Right cardiac atrium (tissue), 5 donors: ENCODE results near the gene COMMD9. TPM values are rescaled to one million over a fixed set of nuclear protein-coding genes. Genes with fewer than 3 reads are reported as not detected.

ENCODE experiments used
- ATAC-seq, 2 donors: fragments of 200-7000 bp; cut with Tn5 transposase; one replicate each; pipeline versions ENCODE4 v1.8.0 to v1.9.1; 2020; ENCODE audit warnings: moderate library complexity in 2 of 2, mild to moderate bottlenecking in 1 of 2
- DNase-seq, 3 donors: peaks; one replicate each; pipeline ENCODE4 v3.0.0-alpha.2; 2020
- H3K27ac ChIP-seq: one replicate; pipeline ENCODE4 v1.5.1; 2013; ENCODE audit warnings: mild to moderate bottlenecking, low read length, control low read depth, moderate library complexity
- H3K27me3 ChIP-seq: one replicate; pipeline ENCODE4 v1.6.1; 2013; ENCODE audit not compliant: control insufficient read depth, insufficient read depth
- H3K4me1 ChIP-seq: one replicate; pipeline ENCODE4 v1.6.1; 2013; ENCODE audit warnings: low read length; ENCODE audit not compliant: control insufficient read depth, insufficient read depth
- H3K4me3 ChIP-seq: one replicate; pipeline ENCODE4 v1.5.1; 2013; ENCODE audit warnings: low read length, control low read depth
- H3K9me3 ChIP-seq: one replicate; pipeline ENCODE4 v1.6.1; 2013; ENCODE audit warnings: low read length; ENCODE audit not compliant: control insufficient read depth
- whole genome bisulfite sequencing: extraction: QIAGEN DNeasy Blood & Tissue Kit; methylation state at CpG from one replicate; pipeline ENCODE4 v1.1.7; 2013; 5-methylcytosine and 5-hydroxymethylcytosine counted together
- intact Hi-C, 4 donors: fragments of 100-400 bp; cut with DNase I; formaldehyde crosslinking; loops; one replicate each; pipeline versions ENCODE4 v1.11.0 to v1.14.0; 2022 to 2023
- polyA plus RNA-seq: library from polyadenylated mRNA; stranded (reverse); fragments of 200-250 nt; gene quantifications from one replicate; pipeline ENCODE4 v1.2.3, GENCODE V29; 2013
- total RNA-seq, 4 donors: library from RNA; stranded (reverse); fragmentation: NEBNext Ultra II Directional; extraction: Animal tissue kit (Norgen Biotek cat#: 25700); gene quantifications; one replicate each; pipeline ENCODE4 v1.2.1, GENCODE V29; 2021
- donor health status: healthy with polysubstance abuse.
- donor health status: DM: no; HTN: yes; CAD: no.
- donor health status: DM: no; HTN: no; CAD: no.
- donor health status: DM: no; HTN: yes; CAD: no; lungs with severe emphysema.
- donor health status: DM: yes; HTN: yes; CAD: no.

Gene COMMD9
- total and polyA plus RNA-seq, 5 donors: 35.2 to 51.8 (median 36.9) TPM

DNA sequence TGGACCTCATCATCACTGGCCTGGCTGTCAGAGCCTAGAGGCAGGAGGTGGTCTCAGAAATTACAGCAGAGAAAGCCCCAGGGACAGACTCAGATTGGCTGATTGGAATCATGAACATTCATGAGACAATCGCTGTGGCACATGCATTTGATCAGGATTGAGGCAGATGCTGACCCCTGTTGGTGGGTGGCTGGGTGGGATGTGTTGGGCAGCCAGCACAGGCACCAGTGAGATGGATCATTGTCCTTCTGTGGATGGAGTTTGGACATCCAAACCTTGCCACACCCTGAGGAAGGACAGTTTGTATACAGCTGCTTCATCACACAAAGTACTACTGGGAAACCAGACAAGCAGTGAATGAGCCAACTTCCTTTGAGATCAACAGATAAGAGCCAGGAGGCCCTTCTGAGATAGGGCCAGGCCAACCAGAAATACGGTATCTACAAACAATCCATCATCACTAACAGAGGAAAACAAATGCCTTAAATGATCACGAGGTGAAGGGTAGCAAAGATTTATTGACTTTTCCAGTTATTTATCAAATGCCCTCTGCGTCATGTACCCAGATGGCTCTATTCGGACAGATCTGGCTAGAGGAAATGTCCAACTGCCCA, 17.3 kb downstream of the COMMD9 start:
- no peak overlapping the region for H3K4me3 ChIP-seq
- intact Hi-C loops: no loop called here
- 80% methylated on average over 5 of the region's 5 CpGs for WGBS
- H3K9me3 ChIP-seq: no peaks in the 10 kb centered on the region
- H3K27ac ChIP-seq: no peak overlapping the region
- H3K27me3 ChIP-seq: no peaks in the 10 kb centered on the region
- no peak for DNase-seq
- H3K4me1 ChIP-seq: no peaks in the 10 kb centered on the region
- no peak for ATAC-seq

DNA sequence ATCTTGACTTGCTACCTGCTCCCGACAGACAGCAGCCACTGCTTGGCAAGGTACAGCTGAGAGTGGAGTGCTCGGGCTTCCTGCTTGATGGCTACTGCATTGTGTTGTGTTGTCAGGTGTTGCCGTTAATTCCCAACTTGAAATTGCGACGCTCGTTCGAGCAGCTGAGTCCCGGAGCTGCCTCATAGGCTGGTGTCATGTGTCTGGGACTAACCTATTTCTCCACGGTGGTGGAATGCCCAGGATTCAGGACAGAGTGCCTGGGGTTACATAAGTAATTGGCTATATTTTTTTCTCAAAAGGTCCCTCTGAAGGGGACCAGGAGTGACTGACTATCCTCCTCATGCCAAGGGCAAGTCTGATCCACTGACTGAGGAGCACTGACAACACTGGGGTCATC, 18.5 kb downstream of the COMMD9 start:
- intact Hi-C loops: no loop called here
- no peak for DNase-seq
- Histone ChIP-seq H3K4me1 (no peaks in the 10 kb centered on the region), H3K27ac (no peak overlapping the region), H3K27me3 (no peaks in the 10 kb centered on the region), H3K9me3 (no peaks in the 10 kb centered on the region), H3K4me3 (no peak overlapping the region)
- no peak for ATAC-seq
- WGBS: 91% methylated on average over 9 of the region's 9 CpGs

DNA sequence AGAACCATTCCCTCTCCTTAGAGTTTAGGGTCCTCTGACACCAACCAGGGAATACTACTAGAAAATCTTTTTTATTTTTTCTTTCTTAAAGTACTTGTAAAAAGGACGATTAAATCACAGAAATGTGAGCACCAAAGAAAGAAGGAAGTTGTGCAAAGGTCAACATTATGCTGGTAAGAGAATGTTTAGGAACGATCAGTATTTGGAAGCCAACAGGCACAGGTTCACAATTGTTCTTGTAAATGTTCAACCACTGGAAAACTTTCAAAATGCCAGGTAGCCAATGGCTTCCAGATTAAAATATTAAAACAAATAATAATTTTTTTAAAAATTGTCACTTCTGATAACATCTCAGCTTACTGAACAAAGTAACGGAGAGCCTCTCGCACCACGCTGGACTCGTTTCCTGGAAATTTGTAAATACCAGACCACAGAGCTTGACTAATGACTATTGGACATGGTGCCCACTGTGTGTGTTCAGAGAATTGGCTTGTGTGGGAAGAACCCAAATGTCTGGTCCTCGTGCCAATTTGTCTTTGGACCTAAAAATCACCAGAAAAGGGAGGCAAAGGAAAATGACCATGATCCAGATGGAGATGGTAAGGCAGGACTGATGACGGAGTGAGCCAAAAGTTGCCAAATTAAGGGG, 20.8 kb downstream of the COMMD9 start:
- no peaks in the 10 kb centered on the region for H3K9me3 ChIP-seq

DNA sequence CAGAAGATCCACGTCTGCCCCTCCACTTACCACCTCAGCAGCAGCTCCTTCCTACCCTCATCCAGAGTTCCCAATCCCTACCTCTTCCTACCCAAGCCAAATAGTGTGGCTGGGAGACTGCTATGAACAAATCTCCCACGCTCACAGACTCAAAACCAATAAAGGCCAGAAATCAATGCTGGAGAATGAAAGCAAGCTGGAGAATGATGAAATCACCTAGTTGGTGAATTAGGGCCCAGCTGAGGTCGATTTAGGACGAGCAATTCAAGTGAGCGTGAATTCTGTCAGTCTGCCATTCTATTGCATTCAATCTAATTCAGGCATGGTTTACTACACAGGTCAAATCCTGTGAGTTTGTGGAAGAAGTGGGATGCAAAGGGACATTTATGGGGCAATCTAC, 22.5 kb downstream of the COMMD9 start:
- Histone ChIP-seq H3K4me3 (no peak overlapping the region), H3K27ac (no peak overlapping the region), H3K9me3 (no peaks in the 10 kb centered on the region), H3K4me1 (no peaks in the 10 kb centered on the region), H3K27me3 (no peaks in the 10 kb centered on the region)
- DNase-seq (no peak), ATAC-seq (no peak)
- intact Hi-C loops: loop anchor here in 3 of 4 donors (2.0 to 10.0 kb wide), 5 partner anchors 442 to 782 kb away; partner anchors contain the start of gene FJX1 (in 1 of the 3)
- 65% methylated on average over 5 of the region's 5 CpGs for WGBS

More for the DNA sequence above, 20.8 kb downstream of the COMMD9 start:
- H3K27me3 ChIP-seq: no peaks in the 10 kb centered on the region
- intact Hi-C loops: loop anchor here in 3 of 4 donors (5.0 to 10.0 kb wide), 4 partner anchors 444 to 784 kb away; partner anchors contain the start of gene FJX1 (in 1 of the 3)
- H3K4me1 ChIP-seq: no peaks in the 10 kb centered on the region
- 84% methylated on average over 8 of the region's 8 CpGs for WGBS
- H3K4me3 ChIP-seq: no peak overlapping the region
- ATAC-seq (no peak), DNase-seq (no peak)
- no peak overlapping the region for H3K27ac ChIP-seq

DNA sequence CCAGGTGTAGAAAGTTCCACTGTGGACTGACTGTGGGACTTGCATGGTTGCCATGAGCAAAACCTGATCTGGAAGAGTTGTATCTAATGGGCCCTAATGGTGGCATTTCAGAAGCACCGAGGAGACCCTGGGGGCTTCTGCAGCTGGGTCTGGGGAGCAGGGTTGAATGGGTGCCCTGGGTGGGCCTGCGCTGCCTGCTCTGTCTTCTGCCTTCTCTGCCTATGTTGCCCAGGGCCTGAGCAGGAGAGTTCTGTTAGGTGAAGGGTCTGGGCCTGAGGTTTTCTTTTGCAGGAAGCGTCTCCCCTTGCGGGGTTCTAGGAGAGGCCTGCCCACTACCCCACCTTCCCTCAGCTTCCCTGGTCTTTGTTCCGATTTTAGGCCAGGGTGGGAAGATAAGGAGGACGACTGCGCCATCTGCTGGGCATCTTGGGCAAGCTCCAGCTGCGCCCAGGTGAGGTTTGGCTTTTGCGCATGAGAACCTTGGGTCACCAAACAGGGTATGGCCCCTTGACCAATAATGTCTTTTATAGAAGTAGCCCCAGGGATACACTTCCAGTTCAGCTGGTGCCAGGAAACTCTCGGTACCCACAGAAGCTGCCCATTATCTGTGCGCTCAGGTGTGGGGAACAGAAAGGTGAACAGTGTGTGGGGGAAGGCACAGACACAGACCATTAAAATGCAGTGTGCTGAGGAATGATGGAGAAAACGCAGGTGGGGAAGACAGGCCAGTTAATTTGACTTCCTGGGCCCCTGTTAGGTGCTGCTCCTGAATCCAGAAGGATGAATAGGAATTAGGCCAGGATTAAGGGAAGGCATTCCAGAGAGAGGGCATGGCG, 23.2 kb downstream of the COMMD9 start:
- WGBS: 40% methylated on average over 13 of the region's 13 CpGs
- Histone ChIP-seq H3K4me3 (no peak overlapping the region), H3K27ac (no peak overlapping the region), H3K27me3 (no peaks in the 10 kb centered on the region), H3K4me1 (no peaks in the 10 kb centered on the region), H3K9me3 (no peaks in the 10 kb centered on the region)
- DNase-seq: peak; percentile 34 to 72 (median 64)
- intact Hi-C loops: loop anchor here in 3 of 4 donors (2.0 to 10.0 kb wide), 5 partner anchors 441 to 781 kb away; partner anchors contain the start of gene FJX1 (in 1 of the 3)
- ATAC-seq: peak; percentile 66 to 82

DNA sequence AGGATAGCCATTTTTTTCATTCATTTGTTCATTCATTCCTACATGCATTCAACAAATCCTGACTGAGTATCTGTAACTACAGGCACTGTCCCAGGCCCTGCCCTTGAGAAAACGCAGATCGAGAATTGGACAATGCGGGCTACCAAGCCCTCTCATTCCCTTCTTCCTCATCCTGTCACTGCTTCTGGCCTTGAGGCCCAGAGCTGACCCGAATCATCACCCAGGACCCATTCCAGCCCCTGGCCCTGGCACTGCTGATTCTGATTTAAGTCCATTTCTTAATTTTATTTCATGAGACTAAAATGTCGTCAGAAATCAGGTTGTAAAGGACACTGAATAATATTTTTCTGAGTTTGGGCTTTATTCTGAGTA, 24.3 kb downstream of the COMMD9 start:
- Histone ChIP-seq H3K9me3 (no peaks in the 10 kb centered on the region), H3K4me3 (no peak overlapping the region), H3K27me3 (no peaks in the 10 kb centered on the region), H3K4me1 (no peaks in the 10 kb centered on the region), H3K27ac (no peak overlapping the region)
- no peak for ATAC-seq
- WGBS: 72% methylated on average over 5 of the region's 5 CpGs
- no peak for DNase-seq
- intact Hi-C loops: loop anchor here in 3 of 4 donors (5.0 to 10.0 kb wide), 4 partner anchors 440 to 780 kb away; partner anchors contain the start of gene FJX1 (in 1 of the 3)

DNA sequence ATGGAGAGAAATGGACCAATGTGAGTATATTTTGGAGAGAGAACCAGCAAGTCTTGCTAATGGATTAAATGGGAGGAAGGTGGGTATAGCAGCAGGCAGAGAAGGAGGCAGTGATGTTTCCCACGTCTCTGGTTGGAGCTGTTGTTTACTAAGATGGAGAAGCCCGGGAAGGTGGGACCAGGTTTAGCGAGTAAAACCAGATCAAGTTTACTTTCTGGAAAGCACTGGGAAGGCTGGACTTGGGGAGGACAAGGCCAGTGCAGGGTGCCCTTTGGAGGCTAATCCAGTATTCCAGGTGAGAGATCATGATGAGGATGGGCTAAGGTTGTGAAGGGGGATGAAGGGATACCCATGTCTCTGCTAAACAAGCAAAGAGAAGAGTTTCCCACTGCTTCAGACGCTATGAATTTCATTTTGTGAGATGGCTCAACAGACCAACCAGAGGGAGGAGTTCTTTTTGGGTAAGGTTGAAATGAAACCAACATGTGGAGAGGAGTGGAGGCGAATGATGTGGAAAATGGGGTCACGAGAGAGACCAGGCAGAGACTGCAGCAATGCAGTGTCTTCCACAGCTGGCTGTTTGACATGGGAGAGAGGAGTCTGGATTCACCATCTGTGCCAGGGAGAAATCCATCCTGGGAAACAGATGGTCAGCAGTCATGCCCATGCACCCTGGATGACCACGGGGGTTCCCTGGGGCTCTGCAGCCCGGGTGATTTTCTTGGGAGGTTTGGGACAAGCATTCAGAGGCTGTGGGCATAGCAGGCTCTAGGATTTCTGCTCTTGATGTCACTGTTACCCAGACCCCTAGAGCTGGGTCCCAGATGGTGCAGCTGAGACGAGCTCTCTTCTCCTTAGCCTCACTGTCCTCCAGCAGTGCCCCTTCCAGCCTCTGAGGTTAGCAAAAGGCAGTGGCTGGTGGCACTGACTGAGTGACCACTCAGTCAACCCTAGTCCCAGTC, 24.9 kb downstream of the COMMD9 start:
- DNase-seq: no peak
- intact Hi-C loops: loop anchor here in 2 of 4 donors (10.0 kb wide), 3 partner anchors 439 to 779 kb away; partner anchors contain the start of gene FJX1 (in 1 of the 2)
- ATAC-seq: no peak
- H3K27me3 ChIP-seq: no peaks in the 10 kb centered on the region
- WGBS: 73% methylated on average over 9 of the region's 9 CpGs
- H3K4me3 ChIP-seq: no peak overlapping the region
- H3K4me1 ChIP-seq: no peaks in the 10 kb centered on the region
- no peaks in the 10 kb centered on the region for H3K9me3 ChIP-seq
- no peak overlapping the region for H3K27ac ChIP-seq

DNA sequence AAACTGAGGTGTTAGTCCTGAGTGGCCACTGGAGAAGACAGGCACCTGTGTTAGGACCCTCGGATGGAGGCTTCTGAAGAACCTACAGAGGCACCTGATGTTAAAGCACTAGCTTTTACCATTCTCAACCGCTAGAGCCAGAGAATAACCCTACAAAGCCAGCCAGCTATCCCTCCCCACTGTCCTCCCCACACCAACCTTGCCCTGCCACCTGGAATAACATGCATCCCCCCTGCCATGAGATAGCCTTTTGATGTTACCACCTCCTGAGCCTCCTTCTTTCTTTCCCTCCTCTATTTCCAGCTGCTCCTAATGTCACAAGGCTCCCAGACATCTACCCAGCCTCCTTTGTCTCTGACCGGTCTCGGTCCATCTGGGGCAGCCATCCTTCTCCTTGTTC, 28.1 kb downstream of the COMMD9 start:
- H3K9me3 ChIP-seq: peaks cover 3% of the 10 kb centered on the region
- no peaks in the 10 kb centered on the region for H3K27me3 ChIP-seq
- 90% methylated on average over 4 of the region's 4 CpGs for WGBS
- DNase-seq: no peak
- H3K4me3 ChIP-seq: no peak overlapping the region
- ATAC-seq: no peak
- intact Hi-C loops: loop anchor here in 2 of 4 donors (10.0 kb wide), 3 partner anchors 436 to 776 kb away; partner anchors contain the start of gene FJX1 (in 1 of the 2)
- no peaks in the 10 kb centered on the region for H3K4me1 ChIP-seq
- no peak overlapping the region for H3K27ac ChIP-seq

DNA sequence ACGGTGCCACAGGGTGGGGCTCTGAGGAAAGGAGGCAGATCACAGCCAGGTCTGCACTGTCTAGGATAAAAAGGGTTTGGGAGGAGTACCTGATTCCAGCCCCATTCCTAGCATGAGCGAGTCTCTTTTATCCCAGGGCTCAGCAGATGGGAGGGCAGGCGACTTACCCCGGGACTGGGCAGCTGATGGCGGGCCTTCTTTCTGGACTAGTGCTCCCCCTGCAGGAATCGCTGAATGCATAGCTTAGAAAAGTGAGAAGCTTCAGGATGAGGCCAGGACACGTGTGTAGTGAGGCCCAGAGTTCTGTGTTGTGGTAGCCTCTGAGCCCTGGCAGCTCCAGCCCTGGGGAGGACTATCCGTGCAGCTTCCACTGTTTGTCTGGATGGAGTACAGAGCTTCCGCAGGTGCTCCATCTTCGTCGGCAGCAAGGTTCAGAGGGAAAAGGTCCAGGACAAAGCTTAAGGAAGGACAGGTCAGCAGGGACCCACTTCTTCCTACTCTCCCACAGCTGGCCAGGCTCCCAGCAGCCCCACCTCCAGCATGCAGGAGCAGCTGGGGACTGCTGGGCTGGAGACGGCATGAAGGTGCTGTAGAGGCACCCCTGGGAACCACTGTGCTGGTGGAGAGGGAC, 30.4 kb downstream of the COMMD9 start:
- Histone ChIP-seq H3K27ac (no peak overlapping the region), H3K27me3 (no peaks in the 10 kb centered on the region), H3K4me3 (no peak overlapping the region), H3K4me1 (no peaks in the 10 kb centered on the region), H3K9me3 (peaks cover 4% of the 10 kb centered on the region)
- ATAC-seq (peak; percentile 58 to 80), DNase-seq (peak; percentile 48 to 72 (median 53))
- 30% methylated on average over 12 of the region's 12 CpGs for WGBS
- intact Hi-C loops: loop anchor here in 2 of 4 donors (2.0 to 10.0 kb wide), 2 partner anchors 124 to 642 kb away; no protein-coding TSS in a partner anchor
